Measurements from ENCODE around the gene NUMB.

- TF ChIP-seq, protein P1, sequence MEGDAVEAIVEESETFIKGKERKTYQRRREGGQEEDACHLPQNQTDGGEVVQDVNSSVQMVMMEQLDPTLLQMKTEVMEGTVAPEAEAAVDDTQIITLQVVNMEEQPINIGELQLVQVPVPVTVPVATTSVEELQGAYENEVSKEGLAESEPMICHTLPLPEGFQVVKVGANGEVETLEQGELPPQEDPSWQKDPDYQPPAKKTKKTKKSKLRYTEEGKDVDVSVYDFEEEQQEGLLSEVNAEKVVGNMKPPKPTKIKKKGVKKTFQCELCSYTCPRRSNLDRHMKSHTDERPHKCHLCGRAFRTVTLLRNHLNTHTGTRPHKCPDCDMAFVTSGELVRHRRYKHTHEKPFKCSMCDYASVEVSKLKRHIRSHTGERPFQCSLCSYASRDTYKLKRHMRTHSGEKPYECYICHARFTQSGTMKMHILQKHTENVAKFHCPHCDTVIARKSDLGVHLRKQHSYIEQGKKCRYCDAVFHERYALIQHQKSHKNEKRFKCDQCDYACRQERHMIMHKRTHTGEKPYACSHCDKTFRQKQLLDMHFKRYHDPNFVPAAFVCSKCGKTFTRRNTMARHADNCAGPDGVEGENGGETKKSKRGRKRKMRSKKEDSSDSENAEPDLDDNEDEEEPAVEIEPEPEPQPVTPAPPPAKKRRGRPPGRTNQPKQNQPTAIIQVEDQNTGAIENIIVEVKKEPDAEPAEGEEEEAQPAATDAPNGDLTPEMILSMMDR (IDR thresholded peaks at IDR 0.05; ENCODE audit: extremely low read depth in 1 of 2, insufficient read depth in 1 of 2, low read depth in 1 of 2, low read length in 2 of 2): no peak
- no peak for TF ChIP-seq EZH2 (IDR thresholded peaks at IDR 0.05; ENCODE audit: borderline replicate concordance, low read depth, low read length, severe bottlenecking)
- no peak for TF ChIP-seq JUN (IDR thresholded peaks at IDR 0.05; ENCODE audit: borderline replicate concordance, insufficient read depth, insufficient read length, low read depth)
- no peak for TF ChIP-seq POLR2AphosphoS5 (IDR thresholded peaks at IDR 0.05; ENCODE audit: insufficient read depth, low read depth, low read length)
These were observed 192.7 kb downstream of the NUMB start for GRCh38 chr14:73265721-73266046.

All from endothelial cell of umbilical vein (primary cell).